HCEC 1CT (cell line): Measurements from ENCODE around the gene ACKR4.
"Not testable (repeated sequence)": the region's sequence is repeated elsewhere in the genome, so short reads cannot be mapped to it uniquely, and the experiment has no call there.

Experiments
- DNase-seq: peaks from one replicate; pipeline ENCODE4 v3.0.0-alpha.2; 2017

ACKR4 gene

DNA sequence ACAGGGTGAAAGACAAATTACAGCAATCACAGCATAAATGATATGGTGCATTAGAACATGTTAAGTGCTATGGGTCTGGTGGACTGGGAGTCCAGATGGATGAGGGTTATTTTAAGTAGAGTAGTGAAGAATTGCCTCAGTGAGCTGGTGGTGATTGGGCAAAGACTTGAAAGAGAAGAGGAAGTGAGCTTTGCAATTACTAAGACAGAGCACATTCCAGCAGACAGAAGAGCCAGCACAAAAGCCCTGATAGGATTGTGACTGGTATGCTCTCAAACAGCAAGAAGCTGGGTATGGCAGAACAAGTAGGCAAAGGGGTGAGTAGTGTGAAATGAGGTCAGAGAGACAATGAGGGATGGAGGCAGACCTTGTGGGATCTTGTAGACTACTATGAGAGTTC lies 2.1 kb upstream of the ACKR4 start:
- DNase-seq, result peak; percentile 74

DNA sequence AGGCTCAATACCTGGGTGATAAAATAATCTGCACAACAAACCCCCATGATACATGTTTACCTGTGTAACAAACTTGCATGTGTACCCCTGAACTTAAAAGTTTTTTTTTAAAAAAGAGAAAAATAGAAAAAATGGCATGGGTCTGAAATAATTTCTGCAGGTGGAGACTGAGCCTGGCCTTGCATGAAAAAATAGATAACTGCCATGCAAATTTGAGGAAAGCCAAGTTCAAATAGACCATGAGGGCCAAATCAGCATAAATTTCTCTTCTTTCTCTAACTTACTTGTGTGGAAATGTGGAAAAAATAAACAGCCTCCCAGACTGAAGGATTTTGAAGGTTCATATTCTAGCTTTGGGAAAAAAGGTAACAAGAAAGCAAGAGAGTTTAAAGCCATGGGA lies 744 bp upstream of the ACKR4 start:
- DNase-seq, result no peak

DNA sequence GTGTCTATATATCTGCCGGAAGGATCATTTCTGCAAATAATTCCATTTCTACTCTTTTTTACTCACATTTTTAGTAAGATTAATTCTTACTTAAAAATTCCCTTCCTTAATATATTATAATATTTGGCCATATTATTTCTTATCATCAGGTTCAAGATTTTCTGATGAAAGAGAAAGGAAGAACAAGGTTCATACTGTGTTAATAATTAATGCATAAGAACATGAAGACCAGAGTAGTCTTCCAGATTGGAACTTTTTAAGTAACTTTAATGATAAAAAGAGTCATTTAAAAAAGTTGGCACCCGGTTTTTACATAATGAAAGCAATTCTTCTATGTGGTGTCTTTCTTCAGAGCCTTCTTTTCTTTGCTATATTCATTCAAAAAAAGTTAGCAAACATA lies 590 bp downstream of the ACKR4 start:
- DNase-seq, result no peak

DNA sequence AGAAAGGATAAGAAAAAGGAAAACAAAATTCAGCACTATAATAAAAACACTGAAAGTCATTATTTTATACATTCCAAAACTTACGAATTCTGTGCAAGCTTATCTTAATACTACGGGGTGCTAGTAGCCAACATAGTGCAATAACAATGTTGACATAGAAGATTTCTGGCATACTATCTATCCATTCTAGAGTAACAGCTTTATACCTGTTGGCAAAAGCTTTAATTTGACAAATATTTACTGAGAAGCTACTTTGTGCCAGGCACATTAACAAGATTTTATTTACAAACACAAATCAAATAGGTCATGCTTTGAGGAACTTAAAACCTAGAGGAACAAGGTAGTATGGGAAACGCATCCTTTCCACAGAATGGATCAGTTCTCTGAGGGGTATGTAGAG lies 1.1 kb downstream of the ACKR4 start:
- DNase-seq, result no peak

DNA sequence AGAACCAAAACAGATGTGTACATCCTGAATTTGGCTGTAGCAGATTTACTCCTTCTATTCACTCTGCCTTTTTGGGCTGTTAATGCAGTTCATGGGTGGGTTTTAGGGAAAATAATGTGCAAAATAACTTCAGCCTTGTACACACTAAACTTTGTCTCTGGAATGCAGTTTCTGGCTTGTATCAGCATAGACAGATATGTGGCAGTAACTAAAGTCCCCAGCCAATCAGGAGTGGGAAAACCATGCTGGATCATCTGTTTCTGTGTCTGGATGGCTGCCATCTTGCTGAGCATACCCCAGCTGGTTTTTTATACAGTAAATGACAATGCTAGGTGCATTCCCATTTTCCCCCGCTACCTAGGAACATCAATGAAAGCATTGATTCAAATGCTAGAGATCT lies 3.5 kb downstream of the ACKR4 start:
- not testable (repeated sequence) for DNase-seq

DNA sequence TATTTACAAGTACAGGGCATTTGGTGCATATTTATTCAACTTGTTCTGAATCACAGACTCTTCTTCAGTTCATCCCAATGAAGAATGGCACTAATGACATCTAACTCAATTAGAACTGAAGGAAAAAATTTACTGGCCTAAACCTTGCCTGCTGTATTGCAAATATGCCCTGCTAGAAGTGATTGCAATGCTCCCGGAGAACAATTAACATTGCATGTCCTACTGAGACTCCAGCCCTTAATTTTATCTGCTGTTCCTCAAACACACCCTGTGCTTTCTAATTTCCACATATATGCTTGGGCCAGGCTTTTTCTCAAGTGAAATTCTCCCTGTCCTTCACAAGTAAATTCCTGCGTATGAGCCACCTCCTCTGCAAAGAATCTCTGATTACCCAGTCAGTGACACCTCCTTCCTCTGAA lies 8.3 kb downstream of the ACKR4 start:
- DNase-seq, result peak; percentile 37

DNA sequence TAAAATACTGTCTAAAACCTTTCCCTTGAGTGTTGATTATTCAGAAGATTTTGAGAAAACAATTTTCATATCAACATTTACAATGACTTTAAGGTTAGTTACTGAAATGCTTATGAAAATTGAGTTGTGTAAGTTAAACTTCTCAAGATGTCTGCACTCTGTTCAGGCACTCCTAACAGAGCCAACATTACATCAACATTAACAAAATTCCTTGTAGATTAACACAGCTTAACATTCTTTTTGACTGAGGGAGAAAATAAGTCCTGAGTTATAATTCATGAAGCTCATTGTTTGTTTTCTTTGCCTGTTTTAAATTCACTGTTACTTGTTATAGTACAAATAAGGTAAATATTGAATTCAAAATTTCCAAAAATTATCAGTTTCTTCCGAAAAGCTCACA lies 9.0 kb downstream of the ACKR4 start:
- peak; percentile 82 for DNase-seq

DNA sequence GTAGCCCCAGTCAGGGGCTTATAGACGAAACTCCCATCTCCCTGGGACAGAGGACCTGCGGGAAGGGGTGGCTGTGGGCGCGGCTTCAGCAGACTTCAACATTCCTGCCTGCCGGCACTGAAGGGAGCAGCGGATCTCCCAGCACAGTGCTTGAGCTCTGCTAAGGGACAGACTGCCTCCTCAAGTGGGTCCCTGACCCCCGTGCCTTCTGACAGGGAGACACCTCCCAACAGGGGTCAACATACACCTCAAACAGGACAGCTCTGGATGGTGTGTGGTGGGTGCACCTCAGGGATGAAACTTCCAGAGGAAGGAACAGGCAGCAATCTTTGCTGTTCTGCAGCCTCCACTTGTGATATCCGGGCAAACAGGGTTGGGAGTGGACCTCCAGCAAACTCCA lies 9.6 kb downstream of the ACKR4 start:
- DNase-seq, result not testable (repeated sequence)

DNA sequence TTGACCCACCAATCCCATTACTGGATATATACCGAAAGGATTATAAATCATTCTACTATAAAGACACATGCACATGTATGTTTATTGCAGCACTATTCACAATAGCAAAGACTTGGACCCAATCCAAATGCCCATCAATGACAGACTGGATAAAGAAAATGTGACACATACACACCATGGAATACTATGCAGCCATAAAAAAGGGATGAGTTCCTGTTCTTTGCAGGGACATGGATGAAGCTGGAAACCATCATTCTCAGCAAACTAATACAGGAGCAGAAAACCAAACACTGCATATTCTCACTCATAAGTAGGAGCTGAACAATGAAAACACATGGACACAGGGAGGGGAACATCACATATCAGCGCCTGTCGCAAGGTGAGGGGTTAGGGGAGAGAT lies 18.2 kb downstream of the ACKR4 start:
- not testable (repeated sequence) for DNase-seq

DNA sequence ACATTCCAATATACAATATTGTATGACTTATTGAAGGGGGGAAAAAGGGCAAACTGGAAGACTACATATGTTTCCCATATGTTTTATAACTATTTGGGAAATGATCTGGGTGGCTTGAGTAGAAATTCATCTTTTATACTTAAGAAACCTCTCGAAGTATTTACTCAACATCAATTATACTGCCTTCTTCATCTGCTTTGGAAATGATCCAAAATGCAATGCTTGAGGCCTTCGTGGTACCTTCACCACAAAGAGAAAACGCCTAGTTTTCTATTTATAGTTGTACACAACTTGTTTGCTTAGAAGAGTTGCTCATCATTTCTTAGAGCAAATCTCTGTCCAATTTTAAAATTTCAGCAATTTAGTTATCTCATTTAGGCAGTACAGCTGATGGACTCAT lies 18.8 kb downstream of the ACKR4 start:
- no peak for DNase-seq

DNA sequence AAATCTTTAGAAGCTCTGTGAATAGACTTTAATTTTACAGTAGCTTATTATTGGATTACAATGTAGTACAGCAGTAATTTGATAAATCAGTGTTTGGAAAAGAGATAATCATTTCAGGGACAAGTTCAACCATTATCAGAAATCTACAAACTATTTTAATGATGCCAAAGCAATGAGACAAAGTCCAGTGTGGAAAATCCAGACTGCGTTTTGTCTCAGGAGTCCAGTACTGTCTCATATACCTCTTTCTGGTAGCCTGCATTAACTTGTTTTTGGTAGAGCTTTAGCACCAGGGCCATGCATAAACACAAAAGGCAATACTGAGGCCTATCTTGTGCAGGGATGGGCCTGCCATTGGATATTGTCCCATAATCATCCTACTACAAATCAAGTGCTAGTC lies 19.7 kb downstream of the ACKR4 start:
- DNase-seq, result no peak

DNA sequence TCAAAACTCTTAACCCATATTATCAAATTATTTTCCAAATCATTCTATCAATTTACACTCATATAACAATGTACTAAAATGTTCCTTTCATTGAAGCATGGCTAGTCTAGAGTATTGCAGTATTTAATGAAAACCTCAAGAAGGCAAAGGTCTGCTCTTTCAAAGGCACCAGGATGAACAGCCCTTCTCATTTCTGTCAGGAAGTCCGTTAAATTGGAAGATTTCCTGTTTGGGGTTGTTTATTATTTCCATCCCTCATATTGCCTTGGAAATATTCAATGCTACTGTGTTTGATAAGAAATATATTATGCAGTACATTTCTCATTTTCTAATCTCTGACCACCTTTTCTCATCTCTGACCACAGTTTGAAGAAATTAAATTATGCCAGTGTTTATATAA lies 25.1 kb downstream of the ACKR4 start:
- DNase-seq, result no peak

DNA sequence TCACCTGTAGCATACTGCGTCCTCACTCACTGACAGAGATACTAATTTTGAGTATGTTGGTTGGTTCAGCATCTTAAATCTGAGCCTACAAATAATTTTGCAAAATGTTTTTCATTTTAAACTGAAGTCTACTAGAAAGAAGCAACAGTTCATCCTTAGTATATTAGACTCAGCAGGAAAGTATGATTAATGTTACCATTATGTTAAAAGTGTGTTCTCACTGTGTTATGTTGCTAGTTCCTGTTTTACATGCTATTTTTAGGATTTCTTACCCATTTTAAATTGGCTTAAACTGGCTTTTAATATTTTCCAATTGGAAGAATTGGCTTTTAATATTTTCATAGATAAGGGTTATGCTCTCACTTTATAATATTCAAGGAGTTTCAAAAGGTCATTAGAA lies 25.7 kb downstream of the ACKR4 start:
- no peak for DNase-seq

DNA sequence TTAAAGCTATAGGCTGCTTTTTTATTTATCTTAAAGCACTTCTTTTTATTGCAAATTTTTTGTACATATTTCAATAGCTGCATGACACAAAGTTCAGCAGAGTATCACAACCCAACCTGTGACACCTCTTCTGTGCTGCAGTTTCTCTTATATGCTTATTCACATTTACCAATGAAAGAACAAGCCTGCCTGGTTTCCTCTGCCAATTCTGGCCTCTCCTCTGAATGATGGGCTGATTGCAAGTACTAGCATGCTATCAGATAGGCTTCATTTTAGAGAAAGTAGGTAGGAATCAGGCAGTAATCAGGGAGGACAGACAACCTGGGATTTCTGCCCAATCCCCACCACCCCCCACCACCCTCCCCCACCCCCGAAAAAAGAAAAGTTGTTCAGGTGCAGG lies 26.6 kb downstream of the ACKR4 start:
- no peak for DNase-seq

DNA sequence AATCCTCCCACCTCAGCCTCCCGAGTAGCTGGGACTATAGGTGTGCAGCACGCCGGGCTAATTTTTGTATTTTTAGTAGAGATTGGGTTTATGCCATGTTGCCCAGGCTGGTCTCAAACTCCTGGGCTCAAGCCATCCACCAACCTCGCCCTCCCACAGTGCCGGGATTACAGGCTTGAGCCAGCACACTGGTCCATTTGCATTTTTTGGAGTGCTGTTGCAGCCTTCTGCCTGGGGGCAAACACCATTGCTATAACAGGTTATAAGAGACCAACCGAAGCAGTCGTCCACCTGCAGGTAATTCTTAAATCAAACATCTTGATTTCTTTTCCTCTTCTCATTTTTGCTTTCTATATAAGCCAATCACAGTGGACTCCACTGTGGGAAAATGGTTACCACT lies 27.7 kb downstream of the ACKR4 start:
- DNase-seq, result no peak

DNA sequence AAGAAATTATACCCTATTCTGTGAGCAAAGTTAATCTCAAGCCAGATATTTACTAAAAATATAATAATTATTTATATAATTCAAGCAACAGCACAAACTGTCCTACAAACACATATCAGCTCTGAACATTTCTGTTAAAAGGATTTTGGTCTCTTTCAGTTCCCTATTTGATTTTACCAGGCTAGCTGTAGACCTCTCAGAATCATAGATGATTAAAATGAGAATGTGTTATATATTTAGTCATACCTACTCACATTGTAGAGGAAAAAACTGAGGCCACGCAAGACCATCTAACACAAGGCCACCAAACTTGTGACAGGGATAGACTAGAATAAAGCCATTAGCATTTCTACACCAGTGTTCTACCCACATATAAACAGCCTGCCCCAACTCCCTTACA lies 28.5 kb downstream of the ACKR4 start:
- DNase-seq, result no peak

DNA sequence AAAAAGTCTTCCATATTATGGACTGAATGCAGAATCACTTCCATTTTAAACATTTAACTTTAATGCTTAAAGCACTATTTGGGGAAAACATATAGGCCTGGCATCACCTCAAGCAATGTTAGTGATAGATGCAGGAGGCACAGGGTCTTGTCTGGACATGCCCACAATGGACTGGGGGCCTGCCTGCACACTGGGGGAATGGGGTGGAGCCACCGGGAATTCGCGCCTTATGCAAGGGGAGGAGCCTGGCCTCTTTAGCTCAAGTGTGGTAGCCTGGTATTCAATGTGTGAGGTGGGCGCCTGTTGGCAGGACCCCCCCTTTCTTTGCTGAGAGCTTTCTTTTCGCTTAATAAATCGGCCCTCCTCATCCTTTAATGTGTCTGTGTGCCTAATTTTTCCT lies 29.9 kb downstream of the ACKR4 start:
- DNase-seq, result no peak

DNA sequence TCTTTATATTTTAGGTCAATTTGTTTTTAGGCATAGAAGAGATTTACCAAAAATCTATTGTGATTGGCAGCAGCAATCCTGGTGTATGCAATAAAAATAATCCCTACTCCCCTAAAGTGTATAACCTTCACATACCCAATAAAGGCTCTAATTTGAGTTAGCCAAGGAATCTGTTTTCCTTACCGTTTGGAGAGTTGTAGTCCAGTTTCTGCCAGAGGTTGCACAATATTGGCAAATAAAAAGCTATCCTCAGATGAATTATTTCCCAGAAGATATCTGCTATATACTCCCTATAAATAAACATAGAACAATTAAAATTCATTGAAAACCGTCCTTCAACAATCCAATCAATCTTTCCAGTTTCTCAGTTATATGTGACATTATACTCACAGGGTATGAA lies 31.1 kb downstream of the ACKR4 start:
- DNase-seq, result no peak

DNA sequence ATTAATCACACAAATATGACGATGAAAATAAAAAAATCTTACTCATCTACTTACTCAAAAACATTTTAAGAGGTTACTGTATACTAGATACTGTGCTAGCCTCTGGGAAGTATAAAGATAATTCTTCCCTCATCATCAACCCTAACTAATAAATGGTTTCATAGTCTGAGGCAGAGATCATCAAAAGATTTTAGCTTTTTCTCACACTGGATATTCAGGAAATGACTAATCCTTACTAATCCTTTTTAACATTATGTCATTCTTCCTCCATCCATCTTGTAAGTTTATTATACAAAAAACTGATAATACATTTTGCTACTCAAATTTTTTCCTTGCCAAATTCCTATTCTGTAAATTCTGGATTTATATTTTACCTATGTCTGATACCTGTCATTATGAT lies 32.9 kb downstream of the ACKR4 start:
- peak; percentile 85 for DNase-seq

DNA sequence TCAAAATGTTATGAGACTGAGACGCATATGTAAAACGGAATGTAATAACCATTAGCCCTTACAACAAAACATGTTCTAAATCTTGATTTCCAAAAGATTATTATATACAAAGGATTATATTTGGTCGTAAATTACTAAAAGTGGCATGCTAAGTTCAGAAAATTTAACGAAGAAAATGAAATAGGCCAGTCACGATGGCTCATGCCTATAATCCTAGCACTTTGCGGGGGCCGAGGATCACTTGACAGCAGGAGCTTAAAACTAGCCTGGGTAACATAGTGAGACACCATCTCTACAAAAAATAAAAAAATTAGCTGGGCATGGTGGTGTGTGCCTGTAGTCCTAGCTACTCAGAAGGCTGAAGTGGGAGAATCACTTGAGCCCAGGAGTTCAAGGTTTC lies 33.5 kb downstream of the ACKR4 start:
- DNase-seq, result no peak

DNA sequence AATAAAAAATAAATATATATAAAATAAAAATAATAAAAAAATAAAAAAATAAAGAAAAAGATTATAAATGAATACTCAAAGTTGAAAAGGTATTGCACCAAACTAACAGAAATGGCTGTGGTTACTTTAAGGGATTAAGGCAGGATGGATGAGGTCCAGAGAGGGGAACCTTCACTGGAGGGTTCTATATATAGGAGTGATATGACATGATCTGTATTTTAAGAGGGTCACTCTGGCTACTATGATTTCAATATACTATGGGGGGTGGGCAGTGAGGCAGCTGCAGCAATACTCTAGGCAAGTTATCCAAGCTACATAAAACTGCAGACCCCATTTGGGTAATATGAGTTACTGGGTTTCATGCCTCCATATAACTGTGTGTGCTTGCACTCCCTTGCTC lies 38.0 kb downstream of the ACKR4 start:
- no peak for DNase-seq

DNA sequence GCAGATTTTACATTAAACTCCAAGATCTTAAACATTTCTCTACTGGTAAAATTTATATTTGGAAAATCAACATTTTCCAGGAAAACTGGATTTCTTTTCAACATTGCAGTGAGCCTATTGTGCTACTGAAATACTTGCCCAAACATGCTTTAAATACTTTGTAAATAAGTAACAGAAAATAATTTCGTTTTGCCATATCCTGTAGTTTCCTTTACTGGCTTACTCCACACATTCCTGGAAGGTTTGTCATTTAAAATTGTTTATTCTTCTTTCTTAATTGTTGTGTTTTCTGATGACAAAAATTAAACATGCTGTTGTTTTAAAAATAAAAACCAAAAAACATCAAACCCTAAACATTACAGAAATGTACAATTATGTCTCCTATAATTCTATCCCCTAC lies 40.5 kb downstream of the ACKR4 start:
- DNase-seq, result peak; percentile 74

DNA sequence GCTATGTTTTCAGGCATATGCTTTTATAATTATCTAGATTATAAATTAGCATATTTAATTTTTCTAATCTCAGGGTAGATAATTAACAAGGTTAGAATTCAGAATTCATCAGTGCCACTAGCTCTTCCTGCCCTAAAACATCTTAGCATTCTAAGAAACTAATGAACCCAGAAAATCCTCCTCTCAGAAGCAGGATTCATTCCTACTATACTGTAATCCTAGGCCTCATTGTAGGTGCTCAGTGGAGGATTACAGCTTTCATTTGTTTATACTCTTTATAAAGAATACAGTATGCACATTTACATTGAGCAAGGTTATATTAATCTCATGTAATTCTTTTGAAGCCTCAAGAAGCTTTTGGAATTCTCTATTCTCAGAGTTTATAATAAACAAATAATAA lies 41.6 kb downstream of the ACKR4 start:
- no peak for DNase-seq

DNA sequence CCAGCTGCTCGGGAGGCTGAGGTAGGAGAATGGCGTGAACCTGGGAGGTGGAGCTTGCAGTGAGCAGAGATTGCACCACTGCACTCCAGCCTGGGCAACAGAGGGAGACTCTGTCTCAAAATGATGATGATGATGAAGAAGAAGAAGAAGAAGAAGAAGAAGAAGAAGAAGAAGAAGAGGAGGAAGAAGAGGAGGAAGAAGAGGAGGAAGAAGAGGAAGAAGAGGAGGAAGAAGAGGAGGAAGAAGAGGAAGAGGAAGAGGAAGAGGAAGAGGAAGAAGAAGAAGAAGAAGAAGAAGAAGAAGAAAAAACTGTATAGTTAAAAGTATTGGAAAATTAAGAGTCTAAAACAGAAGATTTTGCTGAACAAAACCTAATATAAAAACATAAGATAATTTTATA lies 44.4 kb downstream of the ACKR4 start:
- not testable (repeated sequence) for DNase-seq

DNA sequence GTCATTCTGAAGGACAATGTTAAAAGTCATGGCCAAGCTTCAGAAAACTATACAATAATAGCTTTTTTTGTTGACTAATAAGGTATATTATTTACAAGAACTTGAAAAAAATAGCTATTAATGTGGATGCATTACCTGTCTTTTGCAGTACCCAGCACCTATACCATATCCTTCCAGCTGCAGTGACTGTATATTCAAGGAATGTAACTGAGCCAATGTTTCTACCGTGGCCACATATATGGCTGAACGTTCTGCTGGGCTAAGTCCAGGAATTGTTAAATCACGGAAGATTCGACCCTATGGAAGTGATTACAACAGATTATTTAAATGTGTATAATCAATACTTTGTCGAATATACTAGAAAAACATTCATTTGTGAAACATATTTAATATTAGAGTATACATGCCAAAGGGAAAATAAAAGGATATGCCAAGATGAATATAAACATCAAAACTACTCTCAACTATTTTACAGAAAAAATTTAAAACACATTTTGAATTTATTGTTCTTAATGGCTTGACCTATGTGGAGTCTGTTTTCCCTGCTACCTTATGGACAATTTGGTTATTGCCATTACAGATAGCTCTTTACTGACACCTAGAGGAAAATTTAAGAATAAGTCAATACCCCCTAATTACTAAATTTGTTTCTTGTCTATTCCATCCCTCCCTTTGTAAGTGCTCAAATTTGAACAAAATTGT lies 44.9 kb downstream of the ACKR4 start:
- peak; percentile 65 for DNase-seq

DNA sequence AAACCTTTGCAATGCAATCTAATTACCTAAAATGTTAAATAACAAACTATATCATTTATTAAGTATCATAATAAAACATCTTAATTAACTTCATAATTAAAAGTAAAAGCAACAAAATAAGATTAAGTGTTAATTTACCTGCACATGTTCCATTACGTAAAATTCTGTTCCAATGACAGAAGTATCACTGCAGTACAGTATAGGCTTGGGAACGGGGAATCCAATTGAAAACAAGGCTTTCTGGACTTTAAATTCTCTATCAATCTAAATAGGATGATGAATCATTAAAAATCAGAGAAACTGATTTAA lies 45.4 kb downstream of the ACKR4 start:
- no peak for DNase-seq
